Measurements from ENCODE around the gene TDRD10.

Gene TDRD10

DNA sequence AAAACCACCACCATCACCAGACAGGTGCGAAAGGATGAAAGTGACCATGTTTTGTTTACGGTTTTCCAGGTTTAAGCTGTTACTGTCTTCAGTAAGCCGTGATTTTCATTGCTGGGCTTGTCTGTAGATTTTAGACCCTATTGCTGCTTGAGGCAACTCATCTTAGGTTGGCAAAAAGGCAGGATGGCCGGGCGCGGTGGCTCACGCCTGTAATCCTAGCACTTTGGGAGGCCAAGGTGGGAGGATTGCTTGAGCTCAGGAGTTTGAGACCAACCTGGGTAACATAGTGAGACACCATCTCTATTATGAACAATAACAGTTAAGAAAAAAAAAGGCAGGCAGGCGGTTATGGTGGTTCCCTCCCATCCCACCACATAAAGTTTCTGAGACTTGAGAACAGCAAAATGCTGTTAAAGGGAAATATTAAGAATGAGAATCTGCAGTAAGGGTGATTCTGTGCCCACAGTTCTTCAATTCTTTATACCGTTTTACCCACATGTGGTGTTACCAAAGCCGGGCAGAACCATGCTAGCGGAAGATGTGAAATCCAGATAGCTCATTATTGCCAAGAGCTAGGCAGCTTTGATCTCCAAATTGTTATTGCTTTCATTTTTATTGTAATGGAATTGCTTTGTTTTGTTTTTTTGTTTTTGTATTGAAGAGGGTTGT, 34.5 kb upstream of the TDRD10 start:
- Histone ChIP-seq H3K4me3 (ENCODE audit: low read length) (no peak overlapping the region), H2AFZ (ENCODE audit: low read depth, low read length) (no peak overlapping the region), H3K36me3 (replicated peaks; ENCODE audit: low read depth, low read length) (peaks cover 4% of the 10 kb centered on the region), H3K27ac (ENCODE audit: low read length) (no peak overlapping the region), H3K9ac (ENCODE audit: low read length) (no peak overlapping the region), H3K4me1 (ENCODE audit: low read length) (peaks cover 14% of the 10 kb centered on the region), H3K4me2 (ENCODE audit: low read length) (no peak overlapping the region), H3K9me3 (ENCODE audit: insufficient read depth, low read length) (no peaks in the 10 kb centered on the region), H4K20me1 (ENCODE audit: insufficient read depth, low read length) (no peaks in the 10 kb centered on the region), H3K79me2 (ENCODE audit: low read length) (no peaks in the 10 kb centered on the region), H3K27me3 (ENCODE audit: low read depth, low read length) (no peaks in the 10 kb centered on the region)
- TF ChIP-seq CTCF (IDR thresholded peaks at IDR 0.05; ENCODE audit: low read depth, low read length) (no peak), EZH2phosphoT487 (IDR thresholded peaks at IDR 0.05; ENCODE audit: low read depth) (no peak)

DNA sequence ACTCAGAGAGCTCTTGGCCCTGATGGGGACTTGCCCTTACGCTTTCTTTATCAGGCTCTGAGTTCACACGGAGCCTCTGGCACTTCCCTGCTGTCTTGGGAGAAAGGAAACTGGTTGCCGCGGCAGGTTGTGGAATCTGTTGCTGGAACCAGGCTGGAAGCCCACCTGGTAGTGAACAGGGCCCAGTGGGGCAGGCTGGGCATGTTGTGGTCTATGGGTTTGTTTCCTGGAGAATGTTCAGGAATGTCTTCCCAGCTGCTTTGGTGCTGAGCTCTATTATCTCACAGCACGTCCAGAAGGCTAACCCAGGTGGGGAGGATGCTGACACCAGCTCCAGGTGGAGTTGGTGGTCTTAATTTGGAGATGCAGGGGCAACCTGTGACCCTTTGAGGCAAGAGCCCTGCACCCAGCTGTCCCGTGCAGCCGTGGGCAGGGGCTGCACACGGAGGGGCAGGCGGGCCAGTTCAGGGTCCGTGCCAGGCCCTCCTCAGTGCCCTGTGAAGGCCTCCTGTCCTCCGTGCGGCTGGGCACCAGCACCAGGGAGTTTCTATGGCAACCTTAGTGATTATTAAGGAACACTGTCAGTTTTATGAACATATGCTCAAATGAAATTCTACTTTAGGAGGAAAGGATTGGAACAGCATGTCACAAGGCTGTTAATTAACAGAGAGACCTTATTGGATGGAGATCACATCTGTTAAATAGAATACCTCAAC, 33.3 kb upstream of the TDRD10 start:
- Histone ChIP-seq H3K79me2 (ENCODE audit: low read length) (no peaks in the 10 kb centered on the region), H2AFZ (ENCODE audit: low read depth, low read length) (no peak overlapping the region), H3K36me3 (replicated peaks; ENCODE audit: low read depth, low read length) (peaks cover 4% of the 10 kb centered on the region), H3K4me3 (ENCODE audit: low read length) (no peak overlapping the region), H3K27ac (ENCODE audit: low read length) (no peak overlapping the region), H3K4me1 (ENCODE audit: low read length) (peaks cover 14% of the 10 kb centered on the region), H4K20me1 (ENCODE audit: insufficient read depth, low read length) (no peaks in the 10 kb centered on the region), H3K9ac (ENCODE audit: low read length) (no peak overlapping the region), H3K9me3 (ENCODE audit: insufficient read depth, low read length) (no peaks in the 10 kb centered on the region), H3K27me3 (ENCODE audit: low read depth, low read length) (no peaks in the 10 kb centered on the region), H3K4me2 (ENCODE audit: low read length) (no peak overlapping the region)
- TF ChIP-seq CTCF (IDR thresholded peaks at IDR 0.05; ENCODE audit: low read depth, low read length) (no peak), EZH2phosphoT487 (IDR thresholded peaks at IDR 0.05; ENCODE audit: low read depth) (no peak)

DNA sequence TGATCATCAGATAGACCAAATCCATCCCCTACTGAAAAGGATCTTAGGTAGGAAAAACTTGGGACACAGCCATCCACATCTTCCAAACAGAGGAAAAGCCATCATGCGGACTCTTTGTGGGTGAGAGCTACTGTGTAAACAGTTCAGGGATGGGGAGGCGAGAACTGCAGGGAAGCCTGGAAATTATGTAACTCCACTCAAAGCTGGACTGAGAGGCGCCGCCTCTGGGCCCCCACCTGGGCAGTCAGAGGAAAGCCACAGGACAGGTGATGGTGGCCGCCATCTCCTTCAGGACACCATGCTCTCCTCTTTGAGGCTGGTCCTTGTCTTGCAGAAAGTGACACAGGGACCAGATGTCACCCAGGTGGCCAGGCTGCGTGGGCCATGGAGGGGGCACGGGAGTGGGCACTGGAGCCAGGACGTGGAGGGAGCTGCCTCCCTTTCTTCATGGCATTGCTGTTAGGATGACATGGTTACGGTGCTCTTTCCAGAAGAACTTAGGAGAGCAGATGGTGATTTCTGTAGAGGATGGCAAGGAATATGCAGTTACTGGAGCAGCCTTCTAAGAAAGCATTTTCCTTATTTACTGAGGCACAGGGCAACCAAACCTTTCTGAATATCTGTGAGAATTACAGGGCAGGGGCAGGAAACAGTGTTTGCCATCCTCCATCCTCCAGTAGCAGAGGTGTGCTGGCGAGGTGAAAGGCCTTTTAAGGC, 32.0 kb upstream of the TDRD10 start:
- Histone ChIP-seq H2AFZ (ENCODE audit: low read depth, low read length) (no peak overlapping the region), H3K79me2 (ENCODE audit: low read length) (no peaks in the 10 kb centered on the region), H3K27ac (ENCODE audit: low read length) (no peak overlapping the region), H3K4me1 (ENCODE audit: low read length) (peaks cover 14% of the 10 kb centered on the region), H3K9me3 (ENCODE audit: insufficient read depth, low read length) (no peaks in the 10 kb centered on the region), H3K27me3 (ENCODE audit: low read depth, low read length) (no peaks in the 10 kb centered on the region), H3K4me2 (ENCODE audit: low read length) (no peak overlapping the region), H3K9ac (ENCODE audit: low read length) (no peak overlapping the region), H3K4me3 (ENCODE audit: low read length) (no peak overlapping the region), H3K36me3 (replicated peaks; ENCODE audit: low read depth, low read length) (peaks cover 4% of the 10 kb centered on the region), H4K20me1 (ENCODE audit: insufficient read depth, low read length) (no peaks in the 10 kb centered on the region)
- TF ChIP-seq CTCF (IDR thresholded peaks at IDR 0.05; ENCODE audit: low read depth, low read length) (no peak), EZH2phosphoT487 (IDR thresholded peaks at IDR 0.05; ENCODE audit: low read depth) (no peak)

DNA sequence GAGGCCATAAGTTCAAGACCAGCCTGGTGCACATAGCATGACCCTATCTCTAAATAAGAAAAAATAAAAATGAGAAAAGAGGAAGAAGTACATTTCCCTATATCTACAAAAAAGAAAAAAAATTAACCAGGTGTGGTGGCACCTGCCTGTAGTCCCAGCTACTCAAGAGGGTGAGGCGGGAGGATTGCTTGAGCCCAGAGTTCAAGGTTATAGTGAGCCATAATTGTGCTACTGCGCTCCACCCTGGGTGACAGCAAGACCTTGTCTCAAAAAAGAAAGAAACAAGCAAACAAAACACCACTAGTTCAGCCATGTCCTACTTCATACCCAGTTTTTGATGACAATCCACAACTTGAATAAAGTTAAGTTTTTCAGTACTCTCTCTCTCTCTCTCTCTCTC, 30.7 kb upstream of the TDRD10 start:
- H4K20me1 ChIP-seq (ENCODE audit: insufficient read depth, low read length): no peaks in the 10 kb centered on the region
- H3K4me3 ChIP-seq (ENCODE audit: low read length): no peak overlapping the region
- no peak overlapping the region for H2AFZ ChIP-seq (ENCODE audit: low read depth, low read length)
- H3K4me2 ChIP-seq (ENCODE audit: low read length): no peak overlapping the region
- no peaks in the 10 kb centered on the region for H3K27me3 ChIP-seq (ENCODE audit: low read depth, low read length)
- H3K36me3 ChIP-seq (replicated peaks; ENCODE audit: low read depth, low read length): no peaks in the 10 kb centered on the region
- no peaks in the 10 kb centered on the region for H3K79me2 ChIP-seq (ENCODE audit: low read length)
- no peak overlapping the region for H3K27ac ChIP-seq (ENCODE audit: low read length)
- H3K9me3 ChIP-seq (ENCODE audit: insufficient read depth, low read length): no peaks in the 10 kb centered on the region
- TF ChIP-seq CTCF (IDR thresholded peaks at IDR 0.05; ENCODE audit: low read depth, low read length) (no peak), EZH2phosphoT487 (IDR thresholded peaks at IDR 0.05; ENCODE audit: low read depth) (no peak)
- no peak overlapping the region for H3K9ac ChIP-seq (ENCODE audit: low read length)
- H3K4me1 ChIP-seq (ENCODE audit: low read length): peaks cover 9% of the 10 kb centered on the region
